Stimulated activated CD4-positive, alpha-beta T cell treated with anti-CD3 and anti-CD28 coated beads, Interleukin-1b, Interleukin-23, amount 100 ng/mL, for 1 hour (primary cell): ENCODE results near the gene TK1.
"Not testable (repeated sequence)": the region's sequence is repeated elsewhere in the genome, so short reads cannot be mapped to it uniquely, and the experiment has no call there.

Experiments
- DNase-seq, 2 donors: peaks; one replicate each; pipeline ENCODE4 v3.0.0-alpha.2; 2020; ENCODE audit warnings: low read depth in 2 of 2

The TK1 gene

DNA sequence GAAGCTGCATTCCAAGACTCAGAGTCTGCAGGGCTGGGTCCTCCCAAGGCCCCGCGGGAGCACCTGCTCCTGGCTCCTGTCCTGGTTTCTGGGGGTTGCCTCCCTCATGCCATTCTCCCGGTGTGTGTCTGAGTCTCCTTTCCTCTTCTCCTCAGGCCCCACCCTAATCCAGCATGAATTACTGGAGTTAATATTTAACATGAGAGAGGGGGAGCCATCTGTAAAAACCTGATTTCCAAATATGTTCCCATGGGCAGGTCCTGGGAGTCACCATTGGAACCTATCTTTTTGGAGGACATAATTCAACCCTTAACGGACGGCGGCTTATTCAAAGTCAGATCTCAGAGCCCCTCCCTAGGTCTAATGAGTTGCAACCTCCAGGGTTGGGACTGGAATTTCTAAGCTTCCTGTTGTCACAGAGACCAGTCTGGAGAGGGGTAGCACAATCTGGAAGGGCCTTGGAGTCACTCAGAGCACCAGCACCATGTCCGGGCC, 35.3 kb downstream of the TK1 start:
- DNase-seq, result no peak

DNA sequence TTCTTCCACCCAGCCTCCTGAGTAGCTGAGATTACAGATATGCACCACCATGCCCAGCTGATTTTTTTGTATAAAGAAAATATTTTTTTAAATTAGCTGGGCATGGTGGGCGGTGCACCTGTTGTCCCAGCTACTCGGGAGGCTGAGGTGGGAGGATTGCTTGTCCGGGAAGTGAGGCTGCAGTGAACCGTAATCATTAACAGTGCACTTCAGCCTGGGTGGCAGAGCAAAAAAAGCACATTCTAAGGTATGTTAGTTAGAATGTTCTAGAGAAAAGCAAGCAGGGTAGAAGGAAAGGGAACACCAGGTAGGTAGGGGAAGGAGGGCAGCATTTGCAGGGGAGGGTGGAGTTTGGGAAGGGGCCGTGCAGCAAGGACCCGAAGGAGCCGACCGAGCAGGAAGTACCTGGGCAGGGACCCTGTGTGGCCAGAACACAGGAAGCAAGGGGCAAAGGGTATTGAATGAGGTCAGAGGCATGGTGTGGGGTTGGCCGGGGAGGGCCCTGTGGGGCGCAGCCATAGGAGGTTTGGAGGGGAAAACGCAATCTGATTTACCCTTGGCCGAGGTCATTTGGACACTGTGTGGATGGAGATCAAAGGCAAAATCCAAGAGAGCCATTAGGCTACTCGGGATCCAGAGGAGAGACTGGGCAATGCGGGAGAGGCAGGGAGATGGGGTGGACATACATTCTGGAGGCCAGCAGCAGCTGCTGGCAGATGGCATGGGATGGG, 38.4 kb downstream of the TK1 start:
- no peak for DNase-seq

DNA sequence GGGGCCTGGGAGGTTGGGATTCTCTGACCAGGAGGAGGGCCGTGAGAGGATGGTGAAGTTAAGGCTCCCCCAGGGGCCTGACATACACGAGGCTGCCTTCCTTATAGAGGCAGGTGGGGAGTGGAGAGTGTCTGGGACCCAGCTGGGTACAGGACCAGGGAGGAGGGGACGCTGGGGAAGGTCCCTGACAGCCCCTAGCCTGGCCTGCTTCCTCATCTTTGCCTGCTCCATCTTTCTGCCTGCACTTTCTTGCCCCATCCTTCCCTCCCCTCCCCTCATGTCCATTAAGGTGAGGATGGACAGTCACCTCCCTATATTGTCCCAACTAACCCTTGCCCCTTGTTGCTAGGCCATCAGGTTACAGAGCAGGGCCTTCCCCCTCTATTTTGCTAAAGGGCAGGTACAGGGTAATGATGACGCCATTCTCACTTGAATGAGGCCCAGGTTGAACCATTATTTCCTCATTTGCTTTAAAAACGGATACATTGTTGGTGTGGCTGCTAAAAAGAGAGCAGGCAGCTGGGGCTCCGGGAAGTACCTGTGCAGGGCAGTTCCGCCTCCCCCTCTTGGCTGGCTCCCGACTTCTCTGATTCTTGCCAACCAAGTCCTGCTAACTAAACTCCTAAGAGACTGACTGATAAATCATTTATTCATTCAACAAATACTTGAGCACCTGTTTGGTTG, 39.4 kb downstream of the TK1 start:
- DNase-seq, result no peak

DNA sequence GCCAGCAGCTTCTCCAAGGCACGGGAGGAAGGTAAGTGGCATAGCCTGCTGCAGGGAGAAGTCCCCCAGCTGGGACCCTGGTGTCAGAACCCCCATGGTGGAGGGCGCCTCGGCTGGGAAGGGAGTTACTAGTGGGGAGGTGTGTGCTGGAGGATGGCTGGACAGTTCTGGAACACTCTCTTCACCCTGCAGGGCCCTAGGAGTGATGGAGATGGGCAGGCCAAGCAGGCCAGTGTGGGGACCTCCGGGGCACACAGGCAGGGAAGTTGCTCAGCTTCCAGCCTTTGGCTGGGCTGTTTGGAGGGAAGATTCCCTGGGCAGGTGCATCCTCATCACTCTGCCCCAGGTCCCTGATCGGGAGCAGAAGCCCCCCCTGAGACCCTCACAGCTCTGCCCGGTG, 40.0 kb downstream of the TK1 start:
- no peak for DNase-seq

DNA sequence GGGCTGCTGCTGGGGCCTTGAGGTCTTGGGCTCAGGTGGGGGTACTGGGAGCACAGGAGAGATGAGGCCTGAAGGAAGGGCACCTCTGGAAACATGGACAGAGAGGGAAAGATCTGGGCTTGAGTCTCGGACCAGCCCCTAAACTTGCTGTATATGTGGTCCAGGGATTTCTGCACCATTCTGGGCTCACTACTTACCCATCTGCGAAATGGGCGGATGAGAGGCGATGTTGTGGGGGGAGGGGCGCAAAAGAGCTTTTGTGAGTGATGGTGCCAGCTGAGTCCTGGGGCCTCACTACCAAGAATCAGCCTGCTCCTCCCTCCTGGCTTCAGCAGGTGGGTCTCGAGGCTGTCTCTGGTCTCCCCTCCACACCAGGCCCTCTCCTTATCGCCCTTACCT, 40.4 kb downstream of the TK1 start:
- DNase-seq, result no peak

DNA sequence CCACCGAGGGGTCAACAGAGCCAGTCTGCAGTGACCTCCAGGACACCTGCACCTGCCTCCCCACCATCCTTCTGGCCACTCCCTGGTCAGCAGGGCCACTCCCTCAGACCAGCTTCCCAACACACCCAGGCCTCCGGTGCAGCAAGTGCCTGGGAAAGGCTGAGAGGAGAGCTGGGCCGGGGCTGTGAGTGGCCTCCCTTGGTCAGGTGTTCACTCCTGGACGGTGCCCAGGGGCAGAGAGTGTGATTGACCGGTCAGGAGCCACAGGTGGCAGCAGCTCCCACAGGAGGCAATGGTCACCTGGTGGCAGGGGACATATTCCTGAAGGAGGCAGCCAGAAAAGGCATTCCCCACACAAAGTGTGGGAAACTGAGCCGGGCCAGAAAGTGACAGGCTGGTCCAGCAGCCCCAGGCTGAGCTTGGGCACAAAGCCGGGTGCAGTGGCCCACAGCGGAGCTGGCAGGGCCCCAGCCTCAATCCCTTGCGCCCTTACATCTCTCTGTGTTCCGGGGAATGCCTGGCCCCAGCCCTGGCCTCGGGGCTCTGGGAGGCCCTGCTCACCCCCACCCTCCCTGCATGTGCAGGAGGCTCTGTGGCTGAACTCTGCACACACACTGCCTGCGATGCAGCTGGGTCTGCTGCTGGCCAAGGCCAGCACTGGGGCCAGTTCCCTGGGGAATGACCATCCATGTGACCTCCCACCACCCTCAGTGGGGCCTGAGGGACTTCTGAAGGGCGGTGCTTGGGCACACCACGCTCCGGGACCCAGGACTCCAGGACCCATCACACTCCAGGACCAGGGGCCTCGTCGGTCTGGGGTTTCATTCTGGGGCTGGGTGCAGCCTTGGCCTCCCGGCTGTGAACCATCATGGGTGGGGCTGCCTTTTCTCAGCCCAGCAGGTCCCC, 41.9 kb downstream of the TK1 start:
- no peak for DNase-seq

DNA sequence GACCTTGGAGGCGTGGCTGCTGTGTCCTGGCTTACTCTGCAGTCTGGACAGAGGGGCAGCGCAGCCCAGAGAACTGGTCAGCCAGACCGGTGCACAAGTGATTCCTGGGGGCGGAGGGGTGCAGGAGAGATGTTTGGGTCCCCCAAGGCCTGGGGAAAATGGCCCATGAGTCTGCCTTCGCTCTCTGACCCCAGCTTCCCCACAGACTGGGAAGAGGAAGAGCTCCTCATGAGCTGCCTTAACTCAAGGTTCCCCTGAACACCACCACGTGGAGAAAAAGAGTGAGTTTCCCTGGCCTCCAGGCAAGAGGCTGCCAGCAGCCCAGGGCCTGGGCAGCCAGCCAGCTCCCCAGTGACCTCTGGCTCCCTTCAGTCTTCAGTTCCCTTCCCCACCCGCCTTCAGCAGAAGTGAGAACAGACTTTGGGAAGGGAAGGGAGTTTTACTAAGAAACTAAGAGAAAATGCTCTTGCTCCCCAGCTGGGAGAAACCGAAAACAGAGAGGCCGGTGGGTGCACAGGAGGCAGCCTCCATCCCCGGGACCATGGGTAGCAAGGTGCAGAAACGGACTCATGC, 42.6 kb downstream of the TK1 start:
- DNase-seq, result no peak

DNA sequence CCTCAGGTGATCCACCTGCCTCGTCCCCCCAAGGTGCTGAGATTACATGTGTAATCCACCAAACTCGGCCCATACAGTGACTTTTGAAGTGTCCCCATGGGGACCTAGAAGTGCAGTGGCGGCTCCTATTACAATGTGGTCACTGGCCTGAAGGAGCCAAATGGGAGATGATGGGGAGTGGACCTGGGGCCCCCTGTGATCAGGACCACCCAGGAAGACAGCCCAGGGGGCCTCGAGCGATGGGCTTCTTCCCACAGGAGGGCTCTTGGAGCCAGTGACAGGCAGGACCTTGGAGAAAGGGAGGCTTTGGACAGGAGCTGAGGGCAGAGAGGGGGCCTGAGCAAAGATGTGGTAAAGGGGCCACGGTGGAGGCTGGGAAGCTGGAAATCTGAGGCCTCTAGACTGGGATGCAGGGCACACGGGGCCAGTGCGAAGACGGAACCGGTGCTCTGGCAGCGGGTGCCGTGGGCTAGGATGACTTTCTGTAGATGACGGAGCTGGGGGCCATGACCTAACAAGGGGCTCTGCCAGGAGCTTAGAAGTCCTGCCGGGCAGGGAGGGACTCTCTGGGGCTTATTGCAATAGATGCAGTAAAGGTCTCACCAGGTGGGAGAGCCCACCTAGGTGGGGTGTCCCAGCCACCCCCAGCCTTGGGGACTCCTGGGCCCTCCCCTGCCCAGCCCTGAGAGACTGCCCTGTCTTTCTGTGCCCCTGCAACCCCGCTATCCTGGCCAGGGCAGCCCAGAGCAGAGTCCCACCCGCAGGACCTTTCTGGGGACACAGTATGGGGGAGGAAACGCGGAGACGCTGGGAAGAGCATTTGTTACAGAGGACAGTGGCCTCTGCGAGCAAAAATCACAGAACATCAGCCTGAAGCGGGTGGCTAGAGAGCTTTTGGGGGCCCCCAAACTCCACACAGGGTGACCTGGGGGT, 43.4 kb downstream of the TK1 start:
- DNase-seq, result no peak

DNA sequence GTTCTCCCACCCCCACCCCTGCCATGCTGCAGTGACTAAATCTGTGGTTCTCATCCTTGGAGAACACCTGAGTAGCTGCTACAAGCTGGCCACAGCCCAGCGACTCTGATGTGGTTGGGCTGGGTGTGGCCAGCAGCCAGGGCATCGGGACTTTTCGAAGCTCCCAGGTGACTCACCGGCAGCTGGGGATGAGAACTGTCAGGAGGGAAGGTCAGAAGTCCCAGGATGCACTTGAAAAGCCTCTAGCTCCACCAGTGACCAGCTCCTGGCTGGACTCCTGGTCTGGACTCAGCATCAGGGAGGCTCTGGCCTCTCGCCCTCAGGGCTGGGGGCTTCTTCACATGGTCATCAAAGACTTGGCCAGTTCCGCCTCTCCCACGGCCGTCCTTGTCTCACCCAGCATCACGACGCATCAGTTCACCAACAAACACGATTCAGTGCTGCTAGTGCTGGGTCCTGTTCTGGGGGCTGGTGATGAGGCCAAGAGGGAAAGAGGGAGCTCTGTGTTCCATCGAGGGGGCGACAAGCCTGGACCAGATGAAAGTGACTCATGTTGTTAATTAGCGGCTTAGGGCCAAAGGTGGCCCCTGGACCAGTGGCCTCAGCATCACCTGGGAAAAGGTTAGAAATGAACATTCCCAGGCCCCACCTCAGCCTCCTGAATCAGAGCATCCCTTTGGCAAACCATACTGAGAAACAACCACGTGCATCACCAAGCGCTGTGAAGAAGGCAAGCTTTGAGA, 44.6 kb downstream of the TK1 start:
- DNase-seq, result no peak

DNA sequence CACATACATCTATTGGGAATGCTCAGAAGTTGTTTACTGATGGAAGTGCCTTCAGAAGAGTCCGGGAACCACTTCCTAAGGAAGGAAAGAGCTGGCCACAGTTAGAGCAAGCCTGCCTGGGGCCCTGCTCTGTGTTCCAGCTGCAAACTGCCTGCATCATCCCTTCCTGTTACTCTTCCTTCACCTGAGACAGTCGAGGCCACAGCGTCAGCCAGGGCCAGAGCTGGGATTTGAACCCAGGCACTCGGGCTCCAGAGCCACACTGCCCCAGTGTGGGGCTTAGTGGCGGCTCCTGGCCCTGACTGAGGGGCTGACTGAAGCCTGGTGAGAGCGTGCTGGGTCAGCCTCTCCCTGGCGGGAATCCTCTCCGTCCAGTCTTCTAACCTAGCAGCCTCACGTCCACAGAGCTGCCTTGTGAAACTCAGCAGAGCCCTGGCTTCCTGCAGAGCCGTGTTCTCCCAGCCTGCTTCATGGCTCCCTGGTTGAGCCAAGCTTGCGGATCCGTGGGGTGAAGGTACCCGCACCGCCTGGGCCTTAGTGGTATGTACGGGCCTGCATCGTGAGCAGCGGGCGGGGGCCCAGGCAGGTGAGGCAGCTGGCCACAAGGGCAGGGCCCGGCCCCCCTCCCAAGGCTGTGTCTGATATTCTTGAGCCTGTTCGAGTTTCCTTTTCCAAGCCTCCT, 45.3 kb downstream of the TK1 start:
- DNase-seq, result no peak

DNA sequence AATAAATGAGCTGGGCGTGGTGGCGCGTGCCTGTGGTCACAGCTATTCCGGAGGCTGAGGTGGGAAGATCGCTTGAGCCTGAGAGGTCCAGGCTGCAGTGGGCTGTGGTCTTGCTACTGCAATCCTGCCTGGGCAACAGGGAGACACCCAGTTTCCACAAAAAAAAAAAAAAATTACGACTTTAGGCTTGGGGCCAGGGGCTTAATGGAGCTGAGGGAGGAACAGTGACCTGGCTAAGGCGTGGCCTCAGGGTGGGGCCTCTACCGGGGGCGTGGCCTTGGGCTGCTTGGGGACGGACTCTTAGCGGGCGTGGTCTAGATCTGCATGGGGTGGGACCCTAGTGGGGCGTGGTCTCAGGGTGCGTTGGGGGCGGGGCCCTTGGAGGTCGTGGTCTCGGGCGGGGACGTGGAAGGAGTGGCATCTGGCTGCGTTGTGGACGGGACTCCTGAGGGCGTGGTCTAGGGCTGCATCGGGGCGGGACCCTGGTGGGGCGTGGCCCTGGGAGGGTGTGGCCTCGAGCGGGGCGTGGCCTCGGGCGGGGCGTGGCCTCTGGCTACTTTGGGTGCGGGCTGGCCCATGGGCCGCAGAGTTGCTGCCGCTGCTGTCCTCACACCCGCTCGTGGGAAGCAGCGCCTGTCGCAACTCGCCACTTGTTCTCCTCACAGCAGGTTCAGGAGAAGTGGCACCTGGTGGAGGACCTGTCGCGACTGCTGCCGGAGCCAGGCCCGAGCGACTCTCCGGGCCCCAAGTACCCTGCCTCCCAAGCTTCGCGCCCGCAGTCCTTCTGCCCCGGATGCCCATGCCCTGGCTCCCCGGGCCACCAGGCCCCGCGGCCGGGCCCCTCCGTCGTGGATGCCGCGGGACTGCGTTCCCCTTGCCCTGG, 46.4 kb downstream of the TK1 start:
- peak; percentile 83 to 86 for DNase-seq

DNA sequence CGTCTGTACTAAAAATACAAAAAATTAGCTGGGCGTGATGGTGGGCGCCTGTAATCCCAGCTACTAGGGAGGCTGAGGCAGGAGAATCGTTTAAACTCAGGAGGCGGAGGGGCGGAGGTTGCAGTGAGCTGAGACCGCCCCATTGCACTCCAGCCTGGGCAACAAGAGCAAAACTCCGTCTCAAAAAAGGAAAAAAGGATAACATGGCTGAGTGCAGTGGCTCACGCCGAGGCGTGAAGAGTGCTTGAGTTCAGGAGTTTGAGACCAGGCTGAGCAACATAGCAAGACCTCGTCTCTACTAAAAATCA, 47.0 kb downstream of the TK1 start:
- not testable (repeated sequence) for DNase-seq

DNA sequence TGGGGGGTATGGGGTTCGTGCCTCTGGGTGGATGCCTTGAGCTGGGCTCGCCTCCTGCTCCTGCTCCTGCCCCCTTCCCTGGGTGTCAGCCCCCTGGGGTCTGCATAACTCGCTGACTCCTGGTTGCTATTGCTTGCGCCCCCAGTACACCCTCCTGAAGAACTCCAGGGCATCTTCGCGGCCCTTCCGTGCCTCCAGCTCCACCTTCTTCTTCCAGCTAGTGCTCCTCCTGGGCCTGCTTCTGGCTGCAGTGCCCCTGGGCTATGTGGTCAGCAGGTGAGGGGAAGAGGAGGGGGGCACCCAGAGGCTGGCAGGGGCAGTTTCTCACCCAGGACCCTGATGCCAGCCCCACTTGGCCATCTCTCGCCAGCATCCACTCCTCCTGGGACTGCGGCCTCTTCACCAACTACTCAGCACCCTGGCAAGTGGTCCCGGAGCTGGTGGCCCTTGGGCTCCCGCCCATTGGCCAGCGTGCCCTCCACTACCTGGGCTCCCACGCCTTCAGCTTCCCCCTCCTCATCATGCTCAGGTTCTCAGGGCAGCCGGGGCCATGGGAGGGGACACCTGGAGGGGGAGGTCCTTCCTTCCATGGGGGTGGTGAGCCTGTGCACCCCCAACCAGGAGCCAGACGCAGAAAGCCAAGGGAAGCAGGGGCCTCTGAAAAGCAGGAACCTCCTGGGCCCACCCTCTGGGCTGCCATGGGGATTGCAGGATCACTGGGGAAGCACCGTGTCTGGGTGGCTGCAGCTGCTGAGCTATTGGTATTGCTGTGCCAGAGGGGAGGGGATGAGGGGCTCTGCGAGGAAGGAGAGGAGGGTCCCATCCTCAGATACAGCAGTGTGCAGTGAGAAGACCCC, 48.4 kb downstream of the TK1 start:
- no peak for DNase-seq

DNA sequence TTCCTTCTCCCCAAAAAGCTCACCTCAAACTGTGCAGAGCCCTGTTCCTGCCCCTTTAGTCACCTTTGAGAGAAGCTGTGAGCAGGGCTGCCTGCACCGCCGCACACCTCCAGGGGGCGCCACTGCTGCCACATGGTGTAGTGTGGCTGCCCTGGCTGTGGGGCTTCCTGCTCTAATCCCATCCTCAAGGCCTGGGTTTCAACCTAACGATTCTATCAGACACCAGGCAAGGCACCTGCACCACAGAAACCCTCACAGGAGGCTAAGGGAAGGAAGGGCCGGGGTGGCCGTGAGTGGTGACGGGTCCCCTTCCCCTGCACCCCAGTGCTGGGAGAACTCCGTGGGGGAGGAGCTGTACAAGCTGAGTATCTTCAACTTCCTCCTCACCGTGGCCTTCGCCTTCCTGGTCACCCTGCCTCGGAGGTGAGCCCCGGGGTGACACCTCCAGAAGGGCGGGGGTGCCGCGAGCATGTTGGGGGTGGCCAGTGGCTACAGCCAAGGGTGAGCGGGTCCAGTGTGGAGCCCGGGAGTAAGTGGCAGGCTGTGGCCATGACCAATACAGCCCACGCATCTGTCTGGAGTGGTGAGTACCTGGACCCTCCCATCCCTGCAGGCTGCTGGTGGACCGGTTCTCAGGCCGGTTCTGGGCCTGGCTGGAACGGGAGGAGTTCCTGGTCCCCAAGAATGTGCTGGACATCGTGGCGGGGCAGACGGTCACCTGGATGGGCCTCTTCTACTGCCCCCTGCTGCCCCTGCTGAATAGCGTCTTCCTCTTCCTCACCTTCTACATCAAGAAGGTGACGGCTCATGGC, 49.3 kb downstream of the TK1 start:
- no peak for DNase-seq

DNA sequence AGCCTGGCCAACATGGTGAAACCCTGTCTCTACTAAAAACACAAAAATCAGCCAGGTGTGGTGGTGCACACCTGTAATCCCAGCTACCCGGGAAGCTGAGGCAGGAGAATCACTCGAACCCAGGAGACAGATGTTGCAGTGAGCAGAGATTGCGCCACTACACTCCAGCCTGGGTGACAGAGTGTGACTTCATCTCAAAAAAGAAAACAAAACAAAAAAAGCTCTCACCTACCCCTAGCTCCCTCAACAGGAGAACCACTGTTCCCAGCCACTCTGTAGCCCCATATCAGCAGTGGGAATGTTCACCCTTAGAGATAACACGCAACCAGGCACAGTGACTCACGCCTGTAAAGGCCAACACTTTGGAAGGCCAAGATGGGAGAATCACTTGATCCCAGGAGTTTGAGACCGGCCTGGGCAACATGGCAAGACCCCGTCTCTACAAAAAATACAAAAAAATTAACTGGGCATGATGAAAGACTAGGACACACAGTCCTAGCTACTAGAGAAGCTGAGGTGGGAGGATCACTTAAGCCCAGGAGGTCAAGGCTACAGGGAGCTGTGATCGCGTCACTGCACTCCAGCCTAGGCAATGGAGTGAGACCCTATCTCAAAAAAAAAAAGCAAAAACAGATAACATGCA, 50.9 kb downstream of the TK1 start:
- DNase-seq, result no peak

DNA sequence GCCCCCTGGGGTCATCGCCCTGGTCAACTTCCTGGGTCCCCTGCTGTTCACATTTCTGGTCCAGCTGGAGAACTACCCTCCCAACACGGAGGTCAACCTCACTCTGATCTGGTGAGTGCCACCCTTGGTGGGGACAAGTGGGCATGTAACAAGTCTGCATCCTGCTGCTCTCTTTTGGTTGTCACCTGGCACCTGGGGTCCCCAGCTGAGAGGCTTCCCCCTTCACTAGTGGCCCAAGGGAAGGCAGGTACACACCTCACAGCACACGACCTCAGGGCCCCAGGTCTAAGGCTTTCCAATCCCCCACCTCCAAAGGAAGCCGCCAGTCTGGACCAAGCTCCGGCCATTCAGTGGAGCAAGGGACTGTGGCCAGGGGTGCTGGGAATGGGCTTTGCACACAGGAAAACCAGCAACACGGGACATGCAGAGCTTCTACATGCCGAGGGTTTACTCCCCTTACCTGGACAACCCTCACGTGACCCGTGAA, 51.9 kb downstream of the TK1 start:
- DNase-seq, result no peak
